Fibroblast of gingiva (primary cell): ENCODE results near the gene CLMN.

Experiments
- DNase-seq: peaks from one replicate; pipeline ENCODE4 v3.0.0-alpha.2; 2011; ENCODE audit warnings: low read depth

CLMN gene

GRCh38 chr14:95260537-95261361 is 59.0 kb downstream of the CLMN start:
- DNase-seq: peak; percentile 62

DNA sequence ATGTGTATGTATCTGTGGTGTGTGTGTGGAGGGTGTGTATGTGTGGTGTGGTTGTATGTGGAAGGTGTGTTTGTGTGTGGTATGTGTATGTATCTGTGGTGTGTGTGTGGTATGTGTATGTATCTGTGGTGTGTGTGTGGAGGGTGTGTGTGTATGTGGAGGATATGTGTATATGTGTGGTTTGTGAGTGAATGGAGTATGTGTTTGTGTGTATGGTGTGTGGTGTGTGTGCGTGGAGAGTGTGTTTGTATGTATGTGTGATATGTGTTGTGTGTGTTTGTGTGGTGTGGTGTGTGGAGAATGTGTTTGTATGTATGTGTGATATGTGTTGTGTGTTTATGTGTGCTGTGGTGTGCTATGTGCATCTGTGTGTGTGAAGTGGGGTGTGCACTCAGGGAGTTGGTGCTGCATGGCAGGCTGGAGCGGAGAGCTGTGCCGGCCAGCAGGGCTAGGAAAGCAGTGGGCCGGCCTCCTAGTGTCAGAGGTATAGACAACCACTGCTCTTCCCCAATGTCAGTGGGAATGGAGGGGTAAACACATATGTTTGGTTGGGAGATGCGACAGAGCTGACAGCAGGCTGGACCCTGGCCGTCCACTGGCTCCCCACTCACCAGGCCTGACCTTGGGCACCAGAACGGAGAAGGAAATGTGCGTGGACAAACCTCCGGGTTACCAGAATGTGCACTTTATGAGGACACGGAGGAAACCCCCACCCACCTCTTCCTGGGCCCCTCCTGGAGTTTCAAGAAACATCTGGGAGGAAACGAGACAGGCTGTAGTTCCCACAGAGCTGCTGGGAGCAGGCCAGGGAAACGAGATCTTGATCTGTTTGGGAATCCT is 60.7 kb downstream of the CLMN start:
- no peak for DNase-seq

DNA sequence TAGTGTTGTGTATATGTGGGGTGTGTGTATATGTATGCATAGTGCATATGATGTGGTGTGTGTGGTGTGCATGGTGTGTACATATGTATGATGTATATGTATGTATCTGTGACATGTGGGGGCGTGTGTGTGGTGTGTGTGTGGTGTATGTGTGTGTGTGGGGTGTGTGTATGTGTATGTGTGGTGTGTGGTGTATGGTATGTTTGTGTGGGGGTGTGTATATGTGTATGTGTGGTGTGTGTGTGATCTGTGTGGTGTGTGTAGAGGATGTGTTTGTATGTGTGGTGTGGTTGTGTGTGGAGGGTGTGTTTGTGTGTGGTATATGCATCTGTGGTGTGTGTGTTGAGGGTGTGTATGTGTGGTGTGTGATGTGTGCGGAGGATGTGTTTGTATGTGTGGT is 61.6 kb downstream of the CLMN start:
- no peak for DNase-seq

GRCh38 chr14:95257521-95257920 is 62.2 kb downstream of the CLMN start:
- no peak for DNase-seq

DNA sequence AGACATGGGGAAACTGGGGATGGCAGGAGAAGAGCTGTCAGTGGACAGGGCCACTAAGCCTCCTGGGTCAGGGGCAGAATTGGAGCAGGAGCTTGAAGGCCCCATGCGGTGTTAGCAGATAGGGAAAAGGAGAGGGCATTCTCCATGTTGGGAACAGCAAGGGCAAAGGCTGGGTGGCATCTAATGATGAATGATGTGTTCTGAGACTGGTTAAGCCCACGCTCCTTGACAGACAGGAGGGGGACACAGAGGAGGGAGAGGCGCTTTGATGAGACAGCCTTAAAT is 63.0 kb downstream of the CLMN start:
- DNase-seq: no peak

- DNase-seq: no peak
Observed at GRCh38 chr14:95256002-95256775, 63.5 kb downstream of the CLMN start.

DNA sequence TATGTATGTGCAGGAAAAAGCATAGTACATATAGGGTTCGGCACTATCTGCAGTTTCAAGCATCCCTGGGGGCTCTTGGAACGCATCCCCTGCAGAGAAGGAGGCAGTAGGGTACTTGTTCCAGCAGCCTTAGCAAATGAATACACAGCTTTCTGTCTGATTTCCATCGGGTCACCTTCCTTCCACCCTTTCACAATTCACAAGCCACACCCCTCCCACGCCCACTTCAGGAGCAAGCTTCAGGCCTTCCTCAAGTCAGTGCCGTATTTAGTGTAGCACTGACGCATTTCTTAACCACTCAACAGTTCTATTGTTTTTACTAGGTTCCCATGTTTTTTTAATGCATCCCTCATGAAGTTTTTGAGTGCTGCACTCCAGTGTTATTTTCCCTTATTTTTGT is 64.2 kb downstream of the CLMN start:
- DNase-seq: no peak

GRCh38 chr14:95255013-95255412 is 64.7 kb downstream of the CLMN start:
- no peak for DNase-seq

DNA sequence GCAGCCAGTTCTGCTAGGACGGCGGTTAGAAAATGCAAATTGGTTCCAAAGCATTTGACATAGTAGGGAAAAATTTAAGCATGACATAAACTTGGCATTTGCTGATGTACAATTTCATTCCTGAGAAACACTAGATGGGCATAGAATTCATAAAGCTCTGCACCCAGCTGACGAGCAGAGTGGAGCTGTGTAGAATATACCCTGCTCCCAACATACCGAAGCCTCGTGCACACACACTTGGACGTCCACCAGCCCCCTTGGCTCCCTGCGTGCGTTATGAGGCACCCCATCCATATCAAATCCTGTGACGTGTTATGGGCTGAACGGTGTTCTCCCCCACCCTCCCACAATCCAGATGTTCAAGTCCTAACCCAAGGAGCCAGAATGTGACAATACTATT is 65.4 kb downstream of the CLMN start:
- DNase-seq: no peak

DNA sequence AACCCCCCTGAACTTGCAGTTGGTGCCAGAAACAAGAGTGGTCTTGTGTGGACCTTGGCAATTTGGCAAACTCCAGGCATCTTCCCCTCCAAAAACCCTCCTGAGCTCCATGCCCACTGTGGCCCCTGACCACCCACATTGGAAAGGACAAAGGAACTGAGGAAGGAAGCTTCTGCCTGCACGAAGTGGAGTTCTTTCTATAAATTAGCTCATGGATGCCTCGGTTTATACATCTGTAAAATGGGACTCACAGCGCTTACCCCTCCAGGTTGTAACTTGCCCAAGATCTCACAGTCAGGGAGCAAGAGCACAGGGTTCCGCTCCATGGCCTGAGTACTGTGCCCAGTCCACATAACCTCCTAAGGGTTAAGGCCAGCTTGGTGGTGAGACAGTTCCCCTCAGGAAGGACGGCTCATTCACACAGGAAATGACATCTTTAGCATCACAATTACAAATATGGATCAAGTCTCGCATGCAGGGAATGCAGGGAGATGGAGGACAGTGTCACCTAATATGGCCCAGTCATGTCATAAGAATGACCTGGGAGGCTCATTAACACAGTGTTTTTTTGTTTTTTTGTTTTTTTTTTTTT is 66.6 kb downstream of the CLMN start:
- DNase-seq: no peak

DNA sequence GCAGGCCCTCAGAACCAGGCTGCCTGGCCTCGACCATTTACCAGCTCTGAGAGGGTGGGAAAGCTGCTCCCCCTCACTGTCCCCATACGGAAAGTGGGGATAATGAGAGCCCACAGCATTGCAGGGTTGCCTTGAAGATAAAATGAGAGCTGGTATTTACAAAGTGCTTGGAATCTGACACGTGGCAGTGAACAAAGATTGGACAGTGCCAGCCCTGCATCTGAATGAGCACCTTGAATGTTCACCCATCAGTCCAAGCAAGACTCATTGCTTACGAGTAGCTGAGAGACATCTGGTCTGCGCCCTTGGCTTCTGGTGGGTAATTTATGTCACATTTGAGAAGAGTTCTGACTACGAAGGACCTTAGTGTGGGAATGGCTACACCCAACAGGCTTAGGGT is 67.5 kb downstream of the CLMN start:
- DNase-seq: no peak

GRCh38 chr14:95250936-95251335 is 68.8 kb downstream of the CLMN start:
- DNase-seq: no peak

DNA sequence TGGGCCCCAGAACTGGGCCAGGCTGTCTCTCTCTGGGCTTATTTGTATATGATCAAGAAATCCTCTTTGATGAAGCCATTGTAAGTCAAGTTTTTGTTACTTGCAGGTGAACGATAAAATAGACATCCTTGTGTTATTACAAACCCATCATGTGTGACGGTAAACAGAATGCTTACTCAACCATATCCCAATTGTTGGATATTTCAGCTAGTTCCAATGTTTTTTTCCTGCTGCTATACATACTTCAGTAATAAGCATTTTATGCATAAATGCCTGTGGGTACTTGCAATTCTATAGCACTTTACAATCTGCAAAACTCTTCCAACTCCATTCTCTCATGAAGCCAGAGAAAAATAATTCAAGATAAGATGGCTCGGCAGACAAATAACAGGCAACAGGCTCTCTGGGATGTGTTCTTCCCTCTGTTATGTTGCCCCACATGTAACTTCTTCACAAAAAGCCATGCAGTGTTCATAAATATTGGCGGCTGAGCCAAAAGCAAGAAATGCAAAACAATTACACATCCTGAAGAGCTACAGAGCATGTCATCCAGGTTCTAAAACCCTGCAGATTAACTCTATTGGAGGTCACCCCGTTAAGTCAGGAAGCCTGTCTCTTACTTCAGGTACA is 69.5 kb downstream of the CLMN start:
- DNase-seq: no peak

DNA sequence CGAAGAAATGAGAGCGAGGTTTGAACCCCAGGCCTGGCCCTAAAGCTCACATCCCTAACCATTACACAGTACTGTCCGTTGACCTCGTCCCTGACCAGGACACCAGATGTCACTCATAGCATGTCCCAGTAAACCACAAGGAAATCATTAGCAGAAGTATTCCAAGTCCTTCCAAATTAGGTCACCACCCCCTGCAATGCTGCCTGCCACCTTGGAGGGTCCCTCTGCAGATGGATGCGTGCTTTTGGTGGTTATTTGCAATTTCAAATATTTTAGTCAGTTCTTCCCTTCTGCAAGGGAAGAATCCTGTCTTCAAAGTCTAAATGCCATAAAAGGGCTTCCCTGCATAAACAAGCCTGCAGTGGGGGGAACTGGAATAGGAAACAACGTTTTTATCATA is 71.3 kb downstream of the CLMN start:
- DNase-seq: no peak

- no peak for DNase-seq
Observed at GRCh38 chr14:95246870-95247269, 72.8 kb downstream of the CLMN start.

- DNase-seq: no peak
Observed at GRCh38 chr14:95245334-95245733, 74.4 kb downstream of the CLMN start.

GRCh38 chr14:95244587-95244986 is 75.1 kb downstream of the CLMN start:
- no peak for DNase-seq

- DNase-seq: no peak
Observed at GRCh38 chr14:95242870-95243269, 76.8 kb downstream of the CLMN start.

- DNase-seq: peak; percentile 22
Observed at GRCh38 chr14:95240859-95241813, 78.6 kb downstream of the CLMN start.

- DNase-seq: no peak
Observed at GRCh38 chr14:95238487-95239298, 81.0 kb downstream of the CLMN start.
